Measurements from ENCODE around the gene C3orf22.

DNA sequence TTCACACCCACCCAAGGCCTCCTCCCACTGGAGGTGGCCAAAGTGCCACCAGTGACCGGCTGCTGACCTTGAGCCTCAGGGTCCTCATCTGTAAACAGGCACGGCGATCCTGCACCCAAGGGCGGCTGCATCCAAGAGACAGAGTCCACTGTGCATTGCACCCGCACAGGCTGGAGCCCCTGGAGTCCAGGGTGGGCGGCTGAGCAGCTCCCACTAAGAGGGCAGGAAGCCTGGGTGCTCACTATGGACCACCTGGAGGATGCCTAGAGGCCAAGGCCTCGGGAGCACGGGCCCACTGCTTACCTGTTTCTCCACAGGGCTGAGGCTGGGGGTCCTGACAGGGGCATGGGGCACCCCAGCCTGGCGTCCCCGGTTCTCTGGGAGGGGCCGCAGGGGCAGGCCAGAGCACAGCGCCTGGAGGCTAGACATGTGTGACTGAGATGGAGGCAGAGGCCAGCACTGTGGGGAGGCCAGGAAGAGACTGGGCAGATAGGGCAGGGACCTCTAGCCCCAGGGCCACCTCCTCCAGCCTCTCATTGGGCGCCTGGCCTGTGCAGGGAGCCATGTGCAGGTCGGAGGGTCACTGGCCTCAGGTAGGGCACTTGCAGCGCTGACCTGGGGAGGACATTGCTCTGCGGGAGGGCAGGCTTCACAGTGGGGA lies 41.3 kb downstream of the C3orf22 start, which contains the start of gene UROC1:
- TF ChIP-seq, protein P1, sequence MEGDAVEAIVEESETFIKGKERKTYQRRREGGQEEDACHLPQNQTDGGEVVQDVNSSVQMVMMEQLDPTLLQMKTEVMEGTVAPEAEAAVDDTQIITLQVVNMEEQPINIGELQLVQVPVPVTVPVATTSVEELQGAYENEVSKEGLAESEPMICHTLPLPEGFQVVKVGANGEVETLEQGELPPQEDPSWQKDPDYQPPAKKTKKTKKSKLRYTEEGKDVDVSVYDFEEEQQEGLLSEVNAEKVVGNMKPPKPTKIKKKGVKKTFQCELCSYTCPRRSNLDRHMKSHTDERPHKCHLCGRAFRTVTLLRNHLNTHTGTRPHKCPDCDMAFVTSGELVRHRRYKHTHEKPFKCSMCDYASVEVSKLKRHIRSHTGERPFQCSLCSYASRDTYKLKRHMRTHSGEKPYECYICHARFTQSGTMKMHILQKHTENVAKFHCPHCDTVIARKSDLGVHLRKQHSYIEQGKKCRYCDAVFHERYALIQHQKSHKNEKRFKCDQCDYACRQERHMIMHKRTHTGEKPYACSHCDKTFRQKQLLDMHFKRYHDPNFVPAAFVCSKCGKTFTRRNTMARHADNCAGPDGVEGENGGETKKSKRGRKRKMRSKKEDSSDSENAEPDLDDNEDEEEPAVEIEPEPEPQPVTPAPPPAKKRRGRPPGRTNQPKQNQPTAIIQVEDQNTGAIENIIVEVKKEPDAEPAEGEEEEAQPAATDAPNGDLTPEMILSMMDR (IDR thresholded peaks at IDR 0.05) = no peak
- no peak for TF ChIP-seq POLR2A (IDR thresholded peaks at IDR 0.05)
- no peak for TF ChIP-seq POLR2AphosphoS5 (IDR thresholded peaks at IDR 0.05)
